Lung (tissue), 12 donors: ENCODE measurements around the gene PPP1R7. TPM values are rescaled to one million over a fixed set of nuclear protein-coding genes. Genes with fewer than 3 reads are reported as not detected.

Experiments used
- ATAC-seq: fragments of 200-7000 bp; cut with Tn5 transposase; one replicate; pipeline ENCODE4 v1.9.1; 2020; ENCODE audit warnings: moderate number of reproducible peaks; ENCODE audit not compliant: insufficient read depth, low FRiP score
- DNase-seq, 3 donors: peaks; one replicate each; pipeline ENCODE4 v3.0.0-alpha.2; 2013 to 2017
- H3K27ac ChIP-seq, 2 donors: one replicate each; pipeline ENCODE4 v1.5.1; 2013; ENCODE audit warnings: mild to moderate bottlenecking in 2 of 2, moderate library complexity in 2 of 2, control low read depth in 1 of 2, inconsistent platforms in 1 of 2, low read depth in 1 of 2, low read length in 1 of 2
- H3K27me3 ChIP-seq, 3 donors: one replicate each; pipeline ENCODE4 v1.5.1; 2013; ENCODE audit warnings: low read length in 2 of 3; ENCODE audit not compliant: control insufficient read depth in 3 of 3, insufficient read depth in 3 of 3
- H3K36me3 ChIP-seq, 4 donors: one replicate each; pipeline ENCODE4 v1.5.1; 2013; ENCODE audit warnings: low read length in 4 of 4, mild to moderate bottlenecking in 1 of 4, moderate library complexity in 1 of 4; ENCODE audit not compliant: control insufficient read depth in 4 of 4, insufficient read depth in 4 of 4
- H3K4me1 ChIP-seq, 5 donors: one replicate each; pipeline ENCODE4 v1.5.1; 2013; ENCODE audit warnings: low read length in 5 of 5, mild to moderate bottlenecking in 2 of 5, moderate library complexity in 1 of 5; ENCODE audit not compliant: control insufficient read depth in 5 of 5, insufficient read depth in 5 of 5
- H3K4me3 ChIP-seq: one replicate; pipeline ENCODE4 v1.5.1; 2013; ENCODE audit warnings: mild to moderate bottlenecking, control low read depth, moderate library complexity
- H3K9ac ChIP-seq, 2 donors: one replicate each; pipeline ENCODE4 v1.5.1; 2013; ENCODE audit warnings: low read length in 2 of 2, control low read depth in 1 of 2; ENCODE audit not compliant: insufficient read depth in 1 of 2
- H3K9me3 ChIP-seq, 4 donors: one replicate each; pipeline ENCODE4 v1.5.1; 2013; ENCODE audit warnings: low read length in 3 of 4, mild to moderate bottlenecking in 1 of 4, moderate library complexity in 1 of 4; ENCODE audit not compliant: control insufficient read depth in 4 of 4, insufficient read depth in 3 of 4
- WGBS, 2 donors: extraction: QIAGEN DNeasy Blood & Tissue Kit; methylation state at CpG; one replicate each; pipeline ENCODE4 v1.1.7; 2013; 5-methylcytosine and 5-hydroxymethylcytosine counted together
- polyA plus RNA-seq, 2 donors: library from polyadenylated mRNA; stranded (reverse); fragments of 200-250 nt; gene quantifications; one replicate each; pipeline ENCODE4 v1.2.1, GENCODE V29; 2013
- total RNA-seq, 2 donors: library from RNA; depleted of rRNA in 1 of 2; stranded (reverse); fragments of >200 nt in 1 of 2; gene quantifications; one replicate each; pipeline ENCODE4 v1.2.1, GENCODE V29; 2014 to 2021
- TF ChIP-seq, protein P1 (sequence below): IDR thresholded peaks from 2 replicates; pipeline ENCODE4 v1.5.1; 2012; ENCODE audit warnings: mild to moderate bottlenecking; ENCODE audit errors: control extremely low read depth, extremely low read depth
- donor health status: control.
- donor health status: control.
- donor health status: Bipolar disorder and iron deficiency.
- donor health status: healthy.
- donor health status: DM: yes; HTN: yes; CAD: no.

PPP1R7 gene
- total and polyA plus RNA-seq, 4 donors = 54.6 to 78.1 (median 65.9) TPM

DNA sequence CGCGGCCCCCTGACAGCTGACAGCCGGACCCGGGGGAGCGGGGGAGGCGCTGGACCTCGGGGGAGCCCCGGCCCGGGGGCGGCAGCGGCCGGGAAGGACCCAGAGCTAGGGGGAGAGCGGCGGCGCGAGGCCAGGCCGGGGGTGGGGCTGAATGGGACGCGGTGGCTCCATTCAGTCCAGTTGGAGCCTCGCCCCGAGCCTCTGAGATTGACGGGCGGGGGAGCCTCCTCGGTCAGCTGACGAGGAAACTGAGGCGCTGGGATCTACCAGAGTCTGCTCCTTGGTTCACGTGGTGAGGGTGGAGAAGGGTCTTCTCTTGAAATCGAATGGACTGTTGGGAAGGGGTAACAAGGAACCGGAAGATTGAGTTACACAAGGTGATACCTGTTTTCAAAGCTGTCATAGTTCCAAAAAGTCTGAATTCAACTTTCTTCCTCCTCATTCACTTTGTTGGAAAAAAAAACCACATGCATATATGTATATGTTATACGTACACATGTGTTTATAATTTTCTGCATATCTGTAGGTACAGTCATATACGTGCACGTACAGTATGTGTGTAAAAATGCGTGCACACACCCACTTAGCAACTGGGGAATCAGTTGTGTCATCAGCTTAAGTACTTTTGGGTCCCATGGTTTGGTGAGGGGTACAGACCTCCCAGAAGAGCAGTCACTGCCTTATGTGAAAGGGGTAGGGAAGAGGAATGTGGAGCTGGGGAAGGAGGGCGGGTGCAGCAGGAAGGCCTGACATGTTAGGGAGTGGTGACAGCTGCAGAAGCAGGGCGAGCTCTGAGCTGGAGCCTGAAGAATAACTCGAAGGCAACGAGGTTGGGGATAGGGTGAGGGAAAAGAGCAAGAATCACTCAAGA lies 628 bp downstream of the PPP1R7 start:
- WGBS, 2 donors = 9 to 14% methylated on average over 34 to 37 of the region's 37 CpGs
- Histone ChIP-seq H3K36me3 (peaks cover 0 to 15% (median 5%) of the 10 kb centered on the region in 4 donors), H3K9ac (peak overlapping the region; percentile 51 to 52), H3K27me3 (no peaks in the 10 kb centered on the region), H3K4me3 (peak overlapping the region; percentile 92), H3K27ac (peak overlapping the region; percentile 87), H3K4me1 (peaks cover 0 to 25% (median 6%) of the 10 kb centered on the region in 5 donors), H3K9me3 (no peaks in the 10 kb centered on the region)
- DNase-seq (peak; percentile 51 to 67 (median 62)), ATAC-seq (peak; percentile 13)
- TF ChIP-seq, protein P1, sequence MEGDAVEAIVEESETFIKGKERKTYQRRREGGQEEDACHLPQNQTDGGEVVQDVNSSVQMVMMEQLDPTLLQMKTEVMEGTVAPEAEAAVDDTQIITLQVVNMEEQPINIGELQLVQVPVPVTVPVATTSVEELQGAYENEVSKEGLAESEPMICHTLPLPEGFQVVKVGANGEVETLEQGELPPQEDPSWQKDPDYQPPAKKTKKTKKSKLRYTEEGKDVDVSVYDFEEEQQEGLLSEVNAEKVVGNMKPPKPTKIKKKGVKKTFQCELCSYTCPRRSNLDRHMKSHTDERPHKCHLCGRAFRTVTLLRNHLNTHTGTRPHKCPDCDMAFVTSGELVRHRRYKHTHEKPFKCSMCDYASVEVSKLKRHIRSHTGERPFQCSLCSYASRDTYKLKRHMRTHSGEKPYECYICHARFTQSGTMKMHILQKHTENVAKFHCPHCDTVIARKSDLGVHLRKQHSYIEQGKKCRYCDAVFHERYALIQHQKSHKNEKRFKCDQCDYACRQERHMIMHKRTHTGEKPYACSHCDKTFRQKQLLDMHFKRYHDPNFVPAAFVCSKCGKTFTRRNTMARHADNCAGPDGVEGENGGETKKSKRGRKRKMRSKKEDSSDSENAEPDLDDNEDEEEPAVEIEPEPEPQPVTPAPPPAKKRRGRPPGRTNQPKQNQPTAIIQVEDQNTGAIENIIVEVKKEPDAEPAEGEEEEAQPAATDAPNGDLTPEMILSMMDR = no peak

DNA sequence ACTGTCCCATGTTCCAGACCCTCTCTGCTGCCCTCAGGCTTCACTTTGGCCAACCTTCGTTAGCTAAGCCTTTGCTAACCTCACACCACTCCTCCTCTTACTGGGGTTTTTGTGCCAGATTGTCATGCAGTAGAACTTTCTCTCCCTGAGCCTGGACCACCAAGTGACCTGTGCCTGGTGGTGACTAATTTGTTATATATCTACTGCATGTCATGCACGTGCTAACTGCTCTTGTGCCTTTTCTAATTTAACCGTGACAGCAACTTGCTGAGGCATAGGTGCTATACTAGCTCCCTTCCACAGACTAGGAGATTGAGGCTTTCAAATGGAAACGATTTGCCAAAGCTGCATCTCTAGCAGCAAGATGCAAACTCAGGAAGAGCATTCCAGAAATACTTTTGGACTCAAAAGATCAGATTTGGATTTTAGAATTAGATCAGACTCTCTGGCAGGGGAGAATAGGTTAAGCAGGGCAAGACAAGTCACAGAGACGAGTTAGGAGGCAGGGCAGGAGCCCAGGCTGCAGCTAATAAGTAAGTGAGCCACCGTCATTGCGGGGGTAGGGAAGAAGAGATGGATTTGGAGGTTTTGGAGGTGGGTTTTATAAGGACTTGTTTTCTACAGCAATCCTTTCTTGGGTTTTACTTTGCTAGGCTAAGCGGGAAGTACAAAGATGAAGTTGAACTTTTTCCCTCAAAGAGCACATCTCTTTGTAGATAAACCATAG lies 1.8 kb downstream of the PPP1R7 start:
- H3K9me3 ChIP-seq = no peaks in the 10 kb centered on the region
- no peak for DNase-seq
- 76 to 88% methylated on average over 8 of the region's 8 CpGs for WGBS, 2 donors
- H3K27ac ChIP-seq = peak overlapping the region in 1 of 2 donors; percentile 20
- TF ChIP-seq, protein P1 = no peak
- peaks cover 0 to 18% (median 5%) of the 10 kb centered on the region in 4 donors for H3K36me3 ChIP-seq
- ATAC-seq = no peak
- H3K4me1 ChIP-seq = peaks cover 0 to 25% (median 6%) of the 10 kb centered on the region in 5 donors
- H3K27me3 ChIP-seq = no peaks in the 10 kb centered on the region
- no peak overlapping the region for H3K9ac ChIP-seq
- no peak overlapping the region for H3K4me3 ChIP-seq

DNA sequence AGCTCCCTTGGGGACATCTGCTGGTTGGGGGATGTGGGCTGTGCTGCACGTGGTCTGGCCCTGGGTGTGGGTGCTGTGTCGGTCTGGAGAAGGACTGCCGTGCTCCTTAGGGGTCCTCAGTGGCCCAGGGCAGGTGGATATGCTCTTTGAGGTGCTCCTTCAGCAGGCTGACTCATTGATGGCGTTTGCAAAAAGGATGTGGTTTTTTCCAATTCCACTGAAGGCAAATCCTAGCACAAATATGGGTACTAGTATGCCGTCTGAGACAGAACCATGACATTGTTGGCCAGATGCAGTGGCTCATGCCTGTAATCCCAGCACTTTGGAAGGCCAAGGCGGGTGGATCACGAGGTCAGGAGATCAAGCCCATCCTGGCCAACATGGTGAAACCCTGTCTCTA lies 3.3 kb downstream of the PPP1R7 start:
- DNase-seq = no peak
- Histone ChIP-seq H3K4me3 (no peak overlapping the region), H3K9ac (no peak overlapping the region), H3K27ac (no peak overlapping the region), H3K36me3 (peaks cover 6 to 33% (median 13%) of the 10 kb centered on the region in 4 donors), H3K9me3 (no peaks in the 10 kb centered on the region), H3K4me1 (peaks cover 0 to 16% (median 6%) of the 10 kb centered on the region in 5 donors), H3K27me3 (no peaks in the 10 kb centered on the region)
- ATAC-seq = no peak
- 80 to 90% methylated on average over 7 of the region's 7 CpGs for WGBS, 2 donors
- TF ChIP-seq, protein P1 = no peak
